IMR-90 (cell line): ENCODE measurements around the gene WDR89. TPM values are rescaled to one million over a fixed set of nuclear protein-coding genes. Genes with fewer than 3 reads are reported as not detected.
"Not testable (repeated sequence)": the region's sequence is repeated elsewhere in the genome, so short reads cannot be mapped to it uniquely, and the experiment has no call there.

Experiments used
- ATAC-seq: fragments of 200-7000 bp; cut with Tn5 transposase; 2 replicates; pipeline ENCODE4 v1.9.1; 2020; ENCODE audit warnings: low read depth, mild to moderate bottlenecking, moderate library complexity
- BruUV-seq: library from RNA; stranded (reverse); fragments of 400-500 nt; replicated peaks from 2 replicates; lab custom pipeline; 2021; lab: Mats Ljungman, UMichigan
- CTCF ChIA-PET: fragments of 300-600 bp; formaldehyde crosslinking; extraction: SDS; loops from one replicate; lab custom pipeline; 2021; ENCODE audit warnings: antibody characterized with exemption; lab: Yijun Ruan, JAX
- POLR2A ChIA-PET: fragments of 300-600 bp; sonication (Branson Sonifier 250); formaldehyde crosslinking; loops from one replicate; lab custom pipeline; 2022; ENCODE audit warnings: antibody characterized with exemption; ENCODE audit not compliant: unreplicated experiment; lab: Charles Lee
- DNase-seq: peaks from one replicate; pipeline ENCODE4 v3.0.0; 2013
- H2AFZ ChIP-seq: replicated peaks from 2 replicates; pipeline ENCODE3; 2013; ENCODE audit warnings: low read length, mild to moderate bottlenecking; ENCODE audit not compliant: poor library complexity
- H2AK5ac ChIP-seq: 2 replicates; pipeline ENCODE4 v1.6.1; 2013; ENCODE audit warnings: low read depth, low read length, inconsistent platforms
- H2AK9ac ChIP-seq: replicated peaks from 2 replicates; pipeline ENCODE3; 2013; ENCODE audit warnings: mild to moderate bottlenecking, low read depth, low read length, moderate library complexity; ENCODE audit not compliant: poor library complexity
- H2BK120ac ChIP-seq: 2 replicates; pipeline ENCODE4 v1.6.1; 2013; ENCODE audit warnings: low read depth, low read length, inconsistent platforms
- H2BK15ac ChIP-seq: 3 replicates; pipeline ENCODE4 v1.6.1; 2013; ENCODE audit warnings: low read depth, low read length, inconsistent platforms
- H2BK20ac ChIP-seq: 2 replicates; pipeline ENCODE4 v1.6.1; 2013; ENCODE audit warnings: low read depth, mild to moderate bottlenecking, inconsistent platforms, low read length, moderate library complexity
- H2BK5ac ChIP-seq: 2 replicates; pipeline ENCODE4 v1.6.1; 2013; ENCODE audit warnings: mild to moderate bottlenecking, low read depth, low read length, inconsistent platforms; ENCODE audit not compliant: poor library complexity, severe bottlenecking
- H3K14ac ChIP-seq: replicated peaks from 2 replicates; pipeline ENCODE4 v1.6.1; 2013; ENCODE audit warnings: low read depth, low read length, inconsistent platforms
- H3K18ac ChIP-seq: 2 replicates; pipeline ENCODE4 v1.6.1; 2013; ENCODE audit warnings: low read depth, low read length, control low read depth
- H3K23ac ChIP-seq: 2 replicates; pipeline ENCODE4 v1.6.1; 2013; ENCODE audit warnings: low read depth, low read length, inconsistent platforms
- H3K27ac ChIP-seq: 2 replicates; pipeline ENCODE4 v1.5.1; 2013; ENCODE audit warnings: mild to moderate bottlenecking, control low read depth, low read length; ENCODE audit not compliant: insufficient read depth
- H3K27me3 ChIP-seq: 2 replicates; pipeline ENCODE4 v1.6.1; 2013; ENCODE audit warnings: low read length; ENCODE audit not compliant: control insufficient read depth, insufficient read depth
- H3K36me3 ChIP-seq: 2 replicates; pipeline ENCODE4 v1.6.1; 2013; ENCODE audit warnings: low read length, mixed read lengths; ENCODE audit not compliant: control insufficient read depth, insufficient read depth
- H3K4ac ChIP-seq: 2 replicates; pipeline ENCODE4 v1.6.1; 2013; ENCODE audit warnings: low read depth, low read length, inconsistent platforms
- H3K4me1 ChIP-seq: 2 replicates; pipeline ENCODE4 v1.6.1; 2013; ENCODE audit warnings: low read length, mixed read lengths; ENCODE audit not compliant: control insufficient read depth, insufficient read depth
- H3K4me2 ChIP-seq: 2 replicates; pipeline ENCODE4 v1.6.1; 2013; ENCODE audit warnings: low read depth, mild to moderate bottlenecking, control low read depth, low read length, moderate library complexity
- H3K4me3 ChIP-seq: 2 replicates; pipeline ENCODE4 v1.5.1; 2013; ENCODE audit warnings: low read depth, mild to moderate bottlenecking, control low read depth, low read length, moderate library complexity; ENCODE audit not compliant: insufficient read depth
- H3K56ac ChIP-seq: 2 replicates; pipeline ENCODE4 v1.6.1; 2013; ENCODE audit warnings: low read length, inconsistent platforms; ENCODE audit not compliant: insufficient read depth; ENCODE audit errors: extremely low read depth
- H3K79me1 ChIP-seq, 2 experiments: 2 replicates each; pipeline ENCODE4 v1.6.1; 2013; ENCODE audit warnings: low read length in 2 of 2, inconsistent platforms in 1 of 2, low read depth in 1 of 2
- H3K9ac ChIP-seq: 2 replicates; pipeline ENCODE4 v1.6.1; 2013; ENCODE audit warnings: low read depth, low read length, control low read depth
- H3K9me1 ChIP-seq: 2 replicates; pipeline ENCODE4 v1.6.1; 2013; ENCODE audit warnings: low read length, inconsistent platforms; ENCODE audit not compliant: insufficient read depth
- H3K9me3 ChIP-seq: 2 replicates; pipeline ENCODE4 v1.6.1; 2013; ENCODE audit warnings: low read length; ENCODE audit not compliant: control insufficient read depth, insufficient read depth
- H4K20me1 ChIP-seq: 2 replicates; pipeline ENCODE4 v1.6.1; 2013; ENCODE audit warnings: low read length, inconsistent platforms; ENCODE audit not compliant: insufficient read depth
- H4K5ac ChIP-seq: 2 replicates; pipeline ENCODE4 v1.6.1; 2013; ENCODE audit warnings: mild to moderate bottlenecking, low read depth, low read length, control low read depth
- H4K8ac ChIP-seq, 2 experiments: 2 replicates each; pipeline ENCODE4 v1.6.1; 2013; ENCODE audit warnings: low read depth in 2 of 2, low read length in 2 of 2, control low read depth in 1 of 2, inconsistent platforms in 1 of 2
- H4K91ac ChIP-seq: 2 replicates; pipeline ENCODE4 v1.6.1; 2013; ENCODE audit warnings: low read depth, low read length, inconsistent platforms; ENCODE audit not compliant: insufficient read depth
- BHLHE40 ChIP-seq: fragments of 150-350 bp; IDR thresholded peaks from 2 replicates; pipeline ENCODE4 v1.6.1; 2016; ENCODE audit warnings: mild to moderate bottlenecking, low read depth, low read length
- CEBPB ChIP-seq: IDR thresholded peaks from 2 replicates; pipeline ENCODE4 v1.6.1; 2012; ENCODE audit warnings: low read depth, low read length, improper control_type of control experiment
- FOS ChIP-seq: fragments of 150-350 bp; IDR thresholded peaks from 2 replicates; pipeline ENCODE4 v1.6.1; 2016; ENCODE audit warnings: low read depth, low read length
- MAFK ChIP-seq: IDR thresholded peaks from 2 replicates; pipeline ENCODE4 v1.6.1; 2012; ENCODE audit warnings: low read depth, low read length, improper control_type of control experiment
- MXI1 ChIP-seq: IDR thresholded peaks from 2 replicates; pipeline ENCODE4 v1.6.1; 2012; ENCODE audit warnings: low read depth, mild to moderate bottlenecking, low read length, moderate library complexity, borderline replicate concordance
- NFE2L2 ChIP-seq: fragments of 150-350 bp; IDR thresholded peaks from 2 replicates; pipeline ENCODE4 v1.6.1; 2016; ENCODE audit warnings: low read depth, mild to moderate bottlenecking, low read length
- POLR2A ChIP-seq: IDR thresholded peaks from 2 replicates; pipeline ENCODE4 v1.6.1; 2012; ENCODE audit warnings: mild to moderate bottlenecking, low read depth, low read length
- RAD21 ChIP-seq: IDR thresholded peaks from 2 replicates; pipeline ENCODE4 v1.6.1; 2012; ENCODE audit warnings: low read length, improper control_type of control experiment
- RFX5 ChIP-seq: IDR thresholded peaks from 2 replicates; pipeline ENCODE4 v1.8.0; 2012; ENCODE audit warnings: low read depth, mild to moderate bottlenecking, low read length, moderate library complexity
- WGBS, 2 experiments: methylation state at CpG; one replicate each; pipeline versions ENCODE4 v1.1.5 to v1.1.7; 2013; ENCODE audit warnings: missing lambda C conversion rate in 2 of 2; ENCODE audit not compliant: insufficient read length in 1 of 2; ENCODE audit errors: extremely low coverage in 2 of 2; 5-methylcytosine and 5-hydroxymethylcytosine counted together
- dilution Hi-C: fragments of 300-500 bp; cut with HindIII; formaldehyde crosslinking; loops from one replicate; pipeline ENCODE4 v1.14.3; 2018; ENCODE audit warnings: low sequenced_read_pairs; ENCODE audit not compliant: unreplicated experiment
- in situ Hi-C: fragments of 300-500 bp; cut with MboI; formaldehyde crosslinking; loops from 3 replicates; pipeline ENCODE4 v1.14.3; 2019; ENCODE audit warnings: low sequenced_read_pairs, inconsistent platforms, mixed read lengths
- intact Hi-C: fragments of 100-400 bp; cut with micrococcal nuclease; formaldehyde crosslinking; loops from 2 replicates; pipeline ENCODE4 v1.10.0; 2022
- polyA plus RNA-seq, 3 experiments: library from polyadenylated mRNA; depleted of rRNA; stranded (reverse); fragments of >200 nt; gene quantifications; 2 replicates each; pipeline ENCODE4 v1.2.3, GENCODE V29; 2012; ENCODE audit warnings: low replicate concordance in 1 of 3
- total RNA-seq: library from RNA; depleted of rRNA; stranded (reverse); fragments of >200 nt; gene quantifications from 2 replicates; pipeline ENCODE4 v1.2.3, GENCODE V29; 2012
- TF ChIP-seq, protein P1 (sequence below): conservative IDR thresholded peaks from 2 replicates; pipeline ENCODE4 v1.5.1; 2012; ENCODE audit warnings: mild to moderate bottlenecking, low read depth, low read length, improper control_type of control experiment

The WDR89 gene
- total and polyA plus RNA-seq, 2 of the 4 experiments (the other 2 are of a cell fraction) = 4.3 to 10.2 TPM

DNA sequence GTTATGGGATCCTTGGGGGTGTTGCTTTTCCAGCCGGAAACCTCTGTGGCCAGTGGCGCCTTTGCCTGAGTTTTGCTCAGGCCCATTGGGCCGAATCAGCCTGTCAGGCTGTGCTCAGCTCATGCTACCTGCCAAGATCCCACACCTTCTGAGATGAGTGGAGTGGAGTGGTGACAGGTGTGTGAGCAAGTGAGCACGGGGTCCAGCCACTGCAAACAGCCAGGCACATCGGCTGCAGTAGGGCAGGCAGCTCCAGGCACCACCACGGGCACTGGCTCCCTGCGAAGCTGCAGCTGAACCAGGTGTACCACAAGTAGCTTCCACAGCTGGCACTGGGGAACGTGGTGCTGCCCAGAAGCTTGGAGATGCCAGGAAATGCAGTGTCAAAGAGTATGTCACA is 21.1 kb upstream of the WDR89 start:
- Histone ChIP-seq H4K20me1 (no peaks in the 10 kb centered on the region), H3K79me1 (no peaks in the 10 kb centered on the region), H3K9me1 (no peaks in the 10 kb centered on the region; the same call in 1 of the 2 replicates), H3K23ac (no peak overlapping the region), H4K5ac (no peak overlapping the region), H2BK5ac (no peak overlapping the region), H3K9me3 (no peaks in the 10 kb centered on the region), H3K56ac (no peak overlapping the region), H2AK5ac (no peak overlapping the region), H2BK20ac (no peak overlapping the region), H4K8ac (no peak overlapping the region), H3K4me1 (no peaks in the 10 kb centered on the region), H3K9ac (no peak overlapping the region), H3K27ac (no peak overlapping the region), H3K36me3 (no peaks in the 10 kb centered on the region), H2BK15ac (no peak overlapping the region), H3K18ac (no peak overlapping the region), H3K4ac (no peak overlapping the region), H3K4me2 (no peak overlapping the region), H2BK120ac (no peak overlapping the region), H3K27me3 (no peaks in the 10 kb centered on the region), H2AFZ (no peak overlapping the region), H3K4me3 (no peak overlapping the region), H3K14ac (no peak overlapping the region), H4K91ac (no peak overlapping the region), H2AK9ac (no peak overlapping the region)
- DNase-seq (no peak), ATAC-seq (no peak)
- dilution Hi-C loops (no loop called here), intact Hi-C loops (no loop called here), in situ Hi-C loops (no loop called here)
- ChIA-PET POLR2A (interaction anchor here (0.6 kb wide), 1 partner anchor 23 kb away, joined by 3 read pairs; no protein-coding TSS in a partner anchor), CTCF (interaction anchor here (0.6 kb wide), 1 partner anchor 954 kb away, joined by 8 read pairs; no protein-coding TSS in a partner anchor)
- TF ChIP-seq MAFK (no peak), RFX5 (no peak), RAD21 (no peak), MXI1 (no peak), FOS (no peak), CEBPB (no peak), POLR2A (no peak), NFE2L2 (no peak), BHLHE40 (no peak)
- TF ChIP-seq, protein P1, sequence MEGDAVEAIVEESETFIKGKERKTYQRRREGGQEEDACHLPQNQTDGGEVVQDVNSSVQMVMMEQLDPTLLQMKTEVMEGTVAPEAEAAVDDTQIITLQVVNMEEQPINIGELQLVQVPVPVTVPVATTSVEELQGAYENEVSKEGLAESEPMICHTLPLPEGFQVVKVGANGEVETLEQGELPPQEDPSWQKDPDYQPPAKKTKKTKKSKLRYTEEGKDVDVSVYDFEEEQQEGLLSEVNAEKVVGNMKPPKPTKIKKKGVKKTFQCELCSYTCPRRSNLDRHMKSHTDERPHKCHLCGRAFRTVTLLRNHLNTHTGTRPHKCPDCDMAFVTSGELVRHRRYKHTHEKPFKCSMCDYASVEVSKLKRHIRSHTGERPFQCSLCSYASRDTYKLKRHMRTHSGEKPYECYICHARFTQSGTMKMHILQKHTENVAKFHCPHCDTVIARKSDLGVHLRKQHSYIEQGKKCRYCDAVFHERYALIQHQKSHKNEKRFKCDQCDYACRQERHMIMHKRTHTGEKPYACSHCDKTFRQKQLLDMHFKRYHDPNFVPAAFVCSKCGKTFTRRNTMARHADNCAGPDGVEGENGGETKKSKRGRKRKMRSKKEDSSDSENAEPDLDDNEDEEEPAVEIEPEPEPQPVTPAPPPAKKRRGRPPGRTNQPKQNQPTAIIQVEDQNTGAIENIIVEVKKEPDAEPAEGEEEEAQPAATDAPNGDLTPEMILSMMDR = no peak
- 76% methylated on average over 6 of the region's 8 CpGs; no CpG with 5 or more reads in 1 of the 2 experiments for WGBS, 2 experiments
- BruUV-seq = no TSS peak

DNA sequence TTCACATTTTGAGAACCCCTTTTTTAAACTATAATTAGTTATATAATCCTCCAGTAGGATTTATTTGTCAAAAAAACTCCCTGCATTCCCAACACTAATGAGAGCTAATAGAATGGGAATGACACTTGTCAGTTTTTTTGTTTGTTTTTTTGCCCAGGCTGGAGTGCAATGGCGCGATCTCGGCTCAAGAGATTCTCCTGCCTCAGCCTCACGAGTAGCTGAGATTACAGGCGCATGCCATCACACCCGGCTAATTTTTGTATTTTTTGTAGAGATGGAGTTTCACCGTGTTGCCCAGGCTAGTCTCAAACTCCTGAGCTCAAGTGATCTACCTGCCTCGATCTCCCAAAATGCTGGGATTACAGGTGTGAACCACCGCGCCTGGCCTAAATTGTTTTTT is 20.2 kb upstream of the WDR89 start:
- DNase-seq, H3K4ac ChIP-seq, H3K4me3 ChIP-seq, ATAC-seq, H4K91ac ChIP-seq, H2BK15ac ChIP-seq, H2AFZ ChIP-seq, H4K8ac ChIP-seq, H3K9ac ChIP-seq, H3K56ac ChIP-seq, H2BK120ac ChIP-seq, H3K79me1 ChIP-seq, H3K36me3 ChIP-seq, CTCF ChIA-PET, H3K9me1 ChIP-seq, H3K27me3 ChIP-seq, H2BK20ac ChIP-seq, H3K4me1 ChIP-seq, H2BK5ac ChIP-seq, H4K5ac ChIP-seq, H3K14ac ChIP-seq, POLR2A ChIA-PET, dilution Hi-C loops, BruUV-seq, in situ Hi-C loops, H3K18ac ChIP-seq, intact Hi-C loops, H2AK9ac ChIP-seq, H3K9me3 ChIP-seq, H3K27ac ChIP-seq, H3K23ac ChIP-seq, H2AK5ac ChIP-seq, H3K4me2 ChIP-seq, H4K20me1 ChIP-seq: not testable (repeated sequence)
- no CpG with 5 or more reads among the region's 10 CpGs for WGBS, 2 experiments
